BE2C (cell line): Measurements from ENCODE around the gene FOXJ2. TPM values are rescaled to one million over a fixed set of nuclear protein-coding genes. Genes with fewer than 3 reads are reported as not detected.
"Not testable (repeated sequence)": the region's sequence is repeated elsewhere in the genome, so short reads cannot be mapped to it uniquely, and the experiment has no call there.

Source experiments
- DNase-seq: peaks from one replicate; pipeline ENCODE4 v3.0.0-alpha.2; 2020
- H3K27me3 ChIP-seq: fragments of 250-450 bp; sonication (Bioruptor Pico); 2 replicates; pipeline ENCODE4 v1.5.1; 2020; ENCODE audit warnings: mild to moderate bottlenecking
- H3K36me3 ChIP-seq: fragments of 250-450 bp; sonication (Bioruptor Pico); 2 replicates; pipeline ENCODE4 v1.5.1; 2020; ENCODE audit warnings: mild to moderate bottlenecking
- H3K4me1 ChIP-seq: fragments of 250-450 bp; sonication (Bioruptor Pico); 2 replicates; pipeline ENCODE4 v1.5.1; 2020
- H3K4me3 ChIP-seq: 2 replicates; pipeline ENCODE4 v1.5.1; 2011; ENCODE audit warnings: low read depth, low read length
- H3K9me3 ChIP-seq: fragments of 250-450 bp; sonication (Bioruptor Pico); 2 replicates; pipeline ENCODE4 v1.5.1; 2020
- CTCF ChIP-seq: IDR thresholded peaks from 2 replicates; pipeline ENCODE4 v1.5.1; 2012; ENCODE audit warnings: mild to moderate bottlenecking, low read depth, low read length
- polyA plus RNA-seq: library from polyadenylated mRNA; unstranded; fragments of >200 nt; gene quantifications from one replicate; pipeline ENCODE4 v1.2.1, GENCODE V29; 2012; ENCODE audit warnings: low read depth, missing spikeins; ENCODE audit not compliant: insufficient read length, insufficient read depth

The FOXJ2 gene
- polyA plus RNA-seq = 7.6 TPM

- peak; percentile 79 for DNase-seq
- H3K36me3 ChIP-seq = no peaks in the 10 kb centered on the region
- no peak for TF ChIP-seq CTCF
- peak within 1 kb of the TSS; percentile 86 for H3K4me3 ChIP-seq
- H3K4me1 ChIP-seq = peaks cover 4% of the 10 kb centered on the region; the same call in 1 of the 2 replicates
- H3K27me3 ChIP-seq = no peaks in the 10 kb centered on the region
- no peaks in the 10 kb centered on the region for H3K9me3 ChIP-seq
Measured at GRCh38 chr12:8032242-8033152, at the start of gene FOXJ2. FOXJ2 (plus strand) TSS chr12:8032716; CDS start chr12:8039833, 7,117 bp downstream.

GRCh38 chr12:7983019-7983418, 49.5 kb upstream of the FOXJ2 start:
- H3K27me3 ChIP-seq, H3K4me3 ChIP-seq, H3K36me3 ChIP-seq, H3K4me1 ChIP-seq, H3K9me3 ChIP-seq, DNase-seq: not testable (repeated sequence)

GRCh38 chr12:7983460-7983859, 49.1 kb upstream of the FOXJ2 start:
- not testable (repeated sequence) for H3K4me1 ChIP-seq, H3K9me3 ChIP-seq, H3K4me3 ChIP-seq, H3K27me3 ChIP-seq, DNase-seq, H3K36me3 ChIP-seq

- no peaks in the 10 kb centered on the region for H3K4me1 ChIP-seq
- no peaks in the 10 kb centered on the region for H3K27me3 ChIP-seq
- no peak overlapping the region for H3K4me3 ChIP-seq
- H3K9me3 ChIP-seq = no peaks in the 10 kb centered on the region
- DNase-seq = no peak
- no peak for TF ChIP-seq CTCF
- H3K36me3 ChIP-seq = no peaks in the 10 kb centered on the region
Measured at GRCh38 chr12:7984900-7985299, 47.6 kb upstream of the FOXJ2 start.

GRCh38 chr12:7985802-7986418, 46.6 kb upstream of the FOXJ2 start:
- H3K36me3 ChIP-seq = no peaks in the 10 kb centered on the region
- H3K9me3 ChIP-seq = no peaks in the 10 kb centered on the region
- no peaks in the 10 kb centered on the region for H3K4me1 ChIP-seq
- no peak for TF ChIP-seq CTCF
- DNase-seq = no peak
- H3K27me3 ChIP-seq = no peaks in the 10 kb centered on the region
- H3K4me3 ChIP-seq = no peak overlapping the region

DNA sequence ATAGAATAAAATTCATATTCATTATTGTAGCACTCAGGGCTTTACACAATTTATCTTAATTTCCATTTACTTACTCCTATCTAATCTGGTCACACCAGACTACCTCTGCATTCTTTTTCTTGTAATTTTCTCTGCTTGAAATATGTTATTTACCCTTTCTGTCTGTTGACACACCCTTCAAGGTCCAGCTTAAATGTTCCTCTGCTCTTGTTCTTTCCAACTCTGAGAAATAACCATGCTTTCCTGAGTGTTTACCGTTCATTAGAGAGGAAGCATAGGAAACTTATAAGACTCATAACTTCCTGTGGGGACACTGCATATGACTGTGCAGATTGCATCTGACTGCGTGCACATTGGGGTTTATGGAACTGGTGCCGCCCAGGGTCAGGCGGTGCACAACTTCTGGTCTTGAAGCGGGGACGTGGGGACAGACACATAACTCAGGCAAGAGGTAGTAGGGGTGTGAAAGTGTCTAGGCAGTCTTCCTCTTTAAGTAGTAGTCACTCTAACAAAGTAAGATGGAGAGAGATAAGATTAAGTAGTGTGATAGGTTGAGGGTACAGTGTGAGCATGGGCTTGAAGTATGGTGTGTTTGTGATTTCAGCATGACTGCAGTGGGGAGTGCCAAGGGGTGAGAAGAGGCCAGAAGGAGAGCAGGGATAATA, 42.6 kb upstream of the FOXJ2 start:
- no peaks in the 10 kb centered on the region for H3K27me3 ChIP-seq
- H3K4me3 ChIP-seq = no peak overlapping the region
- DNase-seq = no peak

More for the DNA sequence above, 42.6 kb upstream of the FOXJ2 start:
- no peaks in the 10 kb centered on the region for H3K9me3 ChIP-seq
- no peaks in the 10 kb centered on the region for H3K36me3 ChIP-seq
- H3K4me1 ChIP-seq = no peaks in the 10 kb centered on the region
- no peak for TF ChIP-seq CTCF
